ENCODE data around the gene UBAP2L. TPM values are rescaled to one million over a fixed set of nuclear protein-coding genes. Genes with fewer than 3 reads are reported as not detected.

Gene UBAP2L
- total and polyA plus RNA-seq, 9 of the 15 experiments (the other 6 are each of a cell fraction or from before 2014, with no cell fraction given): 75.0 to 245 (median 119) TPM

DNA sequence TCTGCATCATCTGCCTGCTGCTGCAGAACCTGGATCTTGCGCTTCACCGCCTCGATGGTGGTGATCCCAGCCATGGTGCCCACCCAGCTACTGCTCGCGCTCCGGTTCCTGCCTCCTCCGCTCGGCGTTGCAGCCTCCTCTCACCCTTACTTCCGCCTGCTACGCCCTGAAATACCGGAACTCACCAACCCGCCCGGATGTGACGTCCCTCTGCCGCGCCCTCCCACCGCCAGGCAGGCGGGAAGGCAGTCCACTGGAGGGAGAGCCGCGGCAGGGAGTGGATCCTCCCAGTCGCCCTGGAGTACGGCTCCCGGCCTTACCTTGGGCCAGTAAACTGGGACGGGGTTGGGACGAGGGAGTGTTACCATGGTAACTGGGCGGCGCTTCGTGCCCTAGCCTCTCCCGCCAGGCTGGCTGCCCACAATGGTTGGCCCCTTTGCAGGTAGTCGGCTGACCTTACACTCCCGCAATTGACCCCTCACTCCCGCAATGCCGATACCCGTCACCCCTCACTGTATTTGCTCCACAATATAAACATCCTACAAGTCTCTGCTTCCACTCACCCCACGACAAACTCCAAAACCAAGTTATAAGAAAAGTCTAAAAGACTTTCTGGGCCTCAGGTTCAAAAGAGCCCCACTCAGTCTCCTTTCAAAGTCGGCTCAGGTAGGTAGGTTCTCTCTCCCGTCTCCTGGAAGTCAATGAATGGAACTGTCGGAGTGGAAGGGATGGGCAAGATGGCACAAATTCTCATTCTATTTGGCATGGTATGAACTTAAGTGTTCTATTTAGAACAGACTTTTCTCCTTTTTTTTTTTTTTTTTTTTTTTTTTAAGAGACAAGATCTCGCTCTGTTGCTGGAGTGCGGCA, 37.5 kb upstream of the UBAP2L start (continued):
- TF ChIP-seq, protein P1, sequence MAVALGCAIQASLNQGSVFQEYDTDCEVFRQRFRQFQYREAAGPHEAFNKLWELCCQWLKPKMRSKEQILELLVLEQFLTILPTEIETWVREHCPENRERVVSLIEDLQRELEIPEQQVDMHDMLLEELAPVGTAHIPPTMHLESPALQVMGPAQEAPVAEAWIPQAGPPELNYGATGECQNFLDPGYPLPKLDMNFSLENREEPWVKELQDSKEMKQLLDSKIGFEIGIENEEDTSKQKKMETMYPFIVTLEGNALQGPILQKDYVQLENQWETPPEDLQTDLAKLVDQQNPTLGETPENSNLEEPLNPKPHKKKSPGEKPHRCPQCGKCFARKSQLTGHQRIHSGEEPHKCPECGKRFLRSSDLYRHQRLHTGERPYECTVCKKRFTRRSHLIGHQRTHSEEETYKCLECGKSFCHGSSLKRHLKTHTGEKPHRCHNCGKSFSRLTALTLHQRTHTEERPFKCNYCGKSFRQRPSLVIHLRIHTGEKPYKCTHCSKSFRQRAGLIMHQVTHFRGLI (CRISPR knock-in tag; IDR thresholded peaks at IDR 0.05): no peak
- TF ChIP-seq ZBTB17 (CRISPR knock-in tag; IDR thresholded peaks at IDR 0.05) (peak; percentile 86), GTF2A2 (tag; IDR thresholded peaks at IDR 0.05) (no peak), SMARCA4 (IDR thresholded peaks at IDR 0.05) (no peak; the same call in 1 of the 2 replicates), NEUROD1 (IDR thresholded peaks at IDR 0.05; ENCODE audit: borderline replicate concordance, low read depth, low read length, partially characterized antibody) (peak; percentile 90), ETS2 (tag; IDR thresholded peaks at IDR 0.05; ENCODE audit: borderline replicate concordance, poor library complexity, severe bottlenecking) (no peak), KDM5B (IDR thresholded peaks at IDR 0.05; ENCODE audit: insufficient replicate concordance, low read depth, low read length) (peak; percentile 96), RFX1 (IDR thresholded peaks at IDR 0.05) (peak; percentile 100), ZC3H8 (IDR thresholded peaks at IDR 0.05) (no peak), CHD1 (IDR thresholded peaks at IDR 0.05; ENCODE audit: low read length) (peak; percentile 74), KLF6 (CRISPR knock-in tag; IDR thresholded peaks at IDR 0.05; ENCODE audit: borderline replicate concordance) (peak; percentile 75; the same call in 1 of the 2 replicates), NR2C1 (IDR thresholded peaks at IDR 0.05) (0 out of 2 replicates have a peak, but pooled peaks have one; percentile 58), NR2C1 (tag; IDR thresholded peaks at IDR 0.05) (peak; percentile 27; the same call in 1 of the 2 replicates), POLR2AphosphoS2 (IDR thresholded peaks at IDR 0.05; ENCODE audit: low read length) (peak; percentile 27; the same call in 1 of the 2 replicates)
- TF ChIP-seq, protein P2, sequence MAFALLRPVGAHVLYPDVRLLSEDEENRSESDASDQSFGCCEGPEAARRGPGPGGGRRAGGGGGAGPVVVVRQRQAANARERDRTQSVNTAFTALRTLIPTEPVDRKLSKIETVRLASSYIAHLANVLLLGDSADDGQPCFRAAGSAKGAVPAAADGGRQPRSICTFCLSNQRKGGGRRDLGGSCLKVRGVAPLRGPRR (CRISPR knock-in tag; IDR thresholded peaks at IDR 0.05): no peak
